HL-60/S4 (cell line): Measurements from ENCODE around the gene GDPD5.

Source experiments
- in situ Hi-C: fragments of 300-500 bp; cut with MboI; formaldehyde crosslinking; loops from 2 replicates; pipeline ENCODE4 v1.14.3; 2022; ENCODE audit warnings: low sequenced_read_pairs

Gene GDPD5

DNA sequence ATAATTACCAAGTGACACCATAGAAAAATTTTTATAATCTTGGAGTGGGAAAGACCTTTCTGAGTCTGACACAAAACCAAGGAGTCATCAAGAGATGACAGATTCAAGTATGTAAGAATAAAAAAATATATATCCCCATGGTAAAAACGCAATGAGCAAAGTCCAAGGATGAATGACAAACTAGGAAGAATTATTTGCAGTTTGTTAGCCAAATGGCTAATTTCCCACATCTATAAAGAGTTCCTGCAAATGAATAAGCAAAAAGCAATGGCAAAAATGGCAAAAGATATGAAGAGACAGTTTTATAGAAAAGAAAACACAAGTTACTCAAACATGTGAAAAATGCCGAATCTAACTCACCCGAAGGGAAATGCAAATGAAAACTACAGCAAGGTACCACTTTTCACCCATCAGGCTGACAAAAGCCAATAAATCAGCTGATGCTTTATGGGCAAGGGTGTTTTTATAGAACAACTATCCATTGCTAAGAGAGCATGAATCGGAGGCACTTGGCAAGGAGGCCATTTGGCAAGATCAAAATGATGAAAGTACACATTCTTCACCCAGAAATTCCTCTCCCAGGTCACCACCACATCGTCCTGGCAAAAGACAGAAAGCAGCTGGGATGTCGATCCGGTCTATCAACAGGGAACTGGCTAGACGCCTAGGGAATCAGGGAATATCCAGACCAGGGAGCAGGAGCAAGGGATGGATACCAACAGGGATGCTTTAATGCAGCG lies 71.7 kb downstream of the GDPD5 start:
- in situ Hi-C loops = no loop called here

DNA sequence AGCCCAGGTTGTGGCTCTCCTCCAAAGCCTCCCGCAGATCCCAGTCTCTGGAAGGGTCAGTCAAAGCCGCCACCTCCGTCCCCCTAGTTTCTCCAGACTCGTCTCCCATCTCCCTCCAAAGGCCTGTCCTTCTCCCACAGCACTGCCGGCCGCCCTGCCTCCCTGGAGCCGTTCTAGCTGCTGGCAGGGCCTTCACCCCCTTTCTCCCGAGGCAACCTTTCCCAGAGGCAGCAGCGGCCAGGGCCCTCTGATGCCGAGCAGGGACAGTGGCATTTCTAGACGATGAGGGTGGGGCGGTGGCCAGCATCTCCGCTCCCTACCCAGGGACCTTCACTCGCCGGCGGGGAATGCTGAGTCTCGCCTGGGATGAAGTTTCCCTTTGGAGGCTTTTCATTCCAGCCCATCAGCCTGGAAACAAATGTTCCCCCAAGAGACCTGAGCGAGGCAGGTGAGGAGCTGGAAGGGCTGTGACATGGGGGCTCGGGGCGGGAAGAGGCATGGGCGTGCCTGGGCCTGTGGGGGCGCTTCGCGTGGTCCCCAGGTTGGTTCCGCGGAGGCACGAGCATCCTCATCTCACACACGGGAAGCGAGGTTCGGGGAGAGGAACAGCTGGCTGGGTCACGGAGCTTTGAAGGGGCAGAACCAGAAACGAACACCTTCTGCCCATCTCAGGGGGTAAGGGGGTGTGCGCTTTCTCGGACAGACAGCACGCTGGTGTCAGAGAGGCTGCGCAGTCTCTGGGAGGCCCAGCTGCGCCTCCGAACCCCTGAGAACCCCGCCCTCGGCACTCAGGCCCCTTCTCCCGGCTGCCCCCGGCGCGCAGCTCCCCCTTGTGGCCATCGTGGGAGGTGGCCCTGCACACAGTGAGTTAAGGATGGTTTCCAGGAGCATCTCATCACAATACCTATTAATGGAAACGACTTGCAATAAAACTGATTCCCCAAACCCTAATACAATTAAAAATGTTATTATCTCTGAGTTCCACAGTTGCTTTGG lies 74.6 kb downstream of the GDPD5 start:
- in situ Hi-C loops = no loop called here

DNA sequence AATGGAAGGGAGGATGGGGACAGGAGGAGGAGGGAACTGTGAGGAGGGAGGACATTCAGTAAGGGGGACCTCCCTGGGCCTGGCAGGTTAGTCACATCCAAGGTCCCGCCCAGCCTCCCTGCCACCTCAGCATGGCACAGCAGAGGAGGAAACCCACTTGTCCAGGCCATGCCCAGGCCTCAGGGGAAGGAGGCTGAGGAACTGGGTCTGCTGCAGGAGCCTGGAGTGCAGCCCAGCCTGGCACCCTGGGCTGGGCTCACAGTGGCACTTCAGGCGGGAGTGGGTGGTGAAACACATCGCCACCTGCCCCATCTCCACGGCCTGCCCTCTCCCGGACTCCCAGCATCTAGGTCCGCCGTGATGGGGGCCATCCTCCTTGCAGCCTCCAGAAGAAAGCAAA lies 75.5 kb downstream of the GDPD5 start:
- in situ Hi-C loops = no loop called here

DNA sequence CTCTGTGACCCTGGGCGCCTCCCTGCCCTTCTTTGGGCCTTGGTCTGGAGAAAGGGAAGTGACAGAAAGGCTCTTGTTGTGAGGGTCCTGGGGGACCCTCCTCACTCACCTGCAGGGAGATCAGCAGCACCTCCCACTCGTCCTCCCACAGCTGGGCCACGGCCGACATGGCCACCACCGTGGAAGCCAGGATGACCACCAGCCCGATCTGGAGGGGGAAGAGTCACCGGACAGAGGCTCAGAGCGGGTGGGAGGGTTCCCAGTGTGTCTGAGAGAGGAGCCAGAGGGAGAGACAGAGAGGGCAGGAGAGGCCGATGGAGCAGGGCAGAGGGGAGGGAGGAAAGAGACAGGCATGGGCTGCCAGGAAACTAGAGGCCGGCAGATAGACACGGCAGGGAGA lies 76.0 kb downstream of the GDPD5 start:
- in situ Hi-C loops = no loop called here

DNA sequence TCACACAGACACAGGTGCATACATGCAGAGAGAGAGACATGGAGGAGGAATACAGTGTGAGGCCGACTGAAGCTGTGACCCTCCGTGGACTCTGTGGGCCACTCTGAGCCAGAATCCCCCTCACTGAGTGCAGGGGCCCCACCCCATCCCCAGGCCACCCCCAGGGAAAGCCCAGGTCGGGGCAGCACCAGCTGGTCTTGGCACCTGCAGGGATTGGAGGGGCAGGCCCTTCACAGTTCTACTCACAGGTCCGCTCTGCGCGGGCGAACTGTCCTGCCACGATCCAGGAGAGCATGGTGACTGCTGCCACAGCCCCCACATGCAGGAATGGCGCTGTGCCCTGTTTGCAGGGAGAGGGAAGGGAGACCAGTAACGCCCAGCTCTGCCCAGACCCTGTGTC lies 76.5 kb downstream of the GDPD5 start:
- in situ Hi-C loops = no loop called here

GRCh38 chr11:75447415-75447814 lies 78.3 kb downstream of the GDPD5 start:
- in situ Hi-C loops = no loop called here

- in situ Hi-C loops = no loop called here
These were observed 80.3 kb downstream of the GDPD5 start for GRCh38 chr11:75445315-75445953.

GRCh38 chr11:75443043-75443442 lies 82.7 kb downstream of the GDPD5 start:
- in situ Hi-C loops = no loop called here

DNA sequence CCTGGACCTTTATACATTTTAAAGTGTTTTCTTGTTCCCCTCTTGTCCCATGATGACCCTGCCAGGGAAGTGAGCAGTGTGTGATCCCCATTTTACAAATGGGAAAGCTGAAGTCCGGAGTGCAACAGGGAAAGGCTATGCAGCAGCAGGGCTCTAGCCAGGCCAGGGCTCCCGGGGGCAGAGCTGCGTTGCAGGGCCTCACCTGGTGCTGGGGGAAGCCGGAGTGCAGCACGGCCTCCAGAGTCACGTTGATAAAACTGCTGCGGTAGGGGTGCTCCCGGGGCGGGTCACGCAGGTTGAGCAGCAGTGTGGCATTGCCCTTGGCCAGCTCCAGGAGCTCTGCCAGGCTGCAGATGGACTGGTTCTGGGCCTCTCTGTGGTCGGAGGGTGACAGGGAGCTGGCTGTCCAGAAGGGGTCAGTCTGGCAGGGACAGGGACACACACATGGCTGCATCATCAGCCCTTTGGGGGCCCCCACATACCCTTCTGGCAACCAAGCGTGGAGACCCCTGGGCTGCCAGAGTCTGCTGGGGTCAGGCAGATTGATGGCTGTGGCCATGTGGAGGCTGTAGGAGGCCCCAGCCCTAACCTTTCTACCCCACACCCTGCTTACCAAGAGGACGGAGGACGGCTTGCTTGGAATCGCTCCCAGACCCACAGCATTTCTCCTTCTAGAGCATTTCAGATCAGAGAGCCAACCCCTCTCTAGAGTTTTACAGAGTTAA lies 83.4 kb downstream of the GDPD5 start:
- in situ Hi-C loops = no loop called here

DNA sequence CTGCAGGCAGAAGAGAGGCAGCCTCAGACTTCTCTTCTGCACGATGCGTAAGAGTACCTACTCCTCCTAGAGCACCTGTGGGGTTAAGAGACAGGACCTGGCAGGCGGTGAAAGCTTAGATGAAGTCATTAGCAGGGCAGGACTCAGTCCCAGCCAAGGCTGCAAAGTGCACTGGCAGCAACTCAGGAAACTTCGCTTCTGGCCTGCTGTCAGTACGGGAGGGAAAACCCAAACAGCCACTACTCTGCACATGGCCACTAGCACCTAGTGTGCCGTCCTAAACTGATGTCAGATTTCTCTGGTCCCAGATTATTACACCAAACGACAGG lies 84.0 kb downstream of the GDPD5 start:
- in situ Hi-C loops = no loop called here

GRCh38 chr11:75440960-75441803 lies 84.6 kb downstream of the GDPD5 start:
- in situ Hi-C loops = no loop called here

DNA sequence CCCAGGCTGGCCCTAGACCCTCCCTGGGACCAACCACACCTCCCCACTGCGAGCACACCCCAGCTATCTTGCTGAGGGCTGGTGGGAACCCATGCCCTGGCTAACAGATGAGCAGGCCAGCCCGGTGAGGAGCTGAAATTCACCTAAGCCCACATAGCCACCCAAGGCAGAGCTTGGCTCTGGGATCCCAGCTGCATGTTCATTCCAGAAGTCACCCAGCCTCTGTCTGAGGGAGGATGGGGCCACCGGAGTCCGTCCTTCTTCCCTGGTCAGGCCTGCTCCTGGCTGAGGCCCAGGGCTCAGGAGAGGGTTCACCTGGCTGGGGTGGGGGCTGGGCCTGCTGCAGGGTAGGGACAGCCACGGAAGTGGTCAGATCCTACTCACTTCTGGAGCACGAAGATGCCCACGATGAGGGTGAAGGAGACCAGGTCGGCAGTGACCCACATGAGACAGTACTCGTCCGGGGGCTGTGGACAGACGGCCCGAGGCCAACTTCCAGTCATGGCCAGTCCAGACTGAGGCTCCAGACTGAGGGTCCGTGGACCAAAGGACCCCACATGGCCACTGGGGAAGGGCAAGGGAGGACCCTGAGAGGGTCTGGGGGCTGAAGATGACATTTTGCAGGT lies 86.1 kb downstream of the GDPD5 start:
- in situ Hi-C loops = loop anchor here (5.0 kb wide), 1 partner anchor 93 kb away; no protein-coding TSS in a partner anchor

- in situ Hi-C loops = loop anchor here (5.0 kb wide), 1 partner anchor 93 kb away; no protein-coding TSS in a partner anchor
These were observed 86.7 kb downstream of the GDPD5 start for GRCh38 chr11:75439026-75439425.

GRCh38 chr11:75437966-75438659 lies 87.6 kb downstream of the GDPD5 start:
- in situ Hi-C loops = loop anchor here (5.0 kb wide), 1 partner anchor 94 kb away; no protein-coding TSS in a partner anchor

DNA sequence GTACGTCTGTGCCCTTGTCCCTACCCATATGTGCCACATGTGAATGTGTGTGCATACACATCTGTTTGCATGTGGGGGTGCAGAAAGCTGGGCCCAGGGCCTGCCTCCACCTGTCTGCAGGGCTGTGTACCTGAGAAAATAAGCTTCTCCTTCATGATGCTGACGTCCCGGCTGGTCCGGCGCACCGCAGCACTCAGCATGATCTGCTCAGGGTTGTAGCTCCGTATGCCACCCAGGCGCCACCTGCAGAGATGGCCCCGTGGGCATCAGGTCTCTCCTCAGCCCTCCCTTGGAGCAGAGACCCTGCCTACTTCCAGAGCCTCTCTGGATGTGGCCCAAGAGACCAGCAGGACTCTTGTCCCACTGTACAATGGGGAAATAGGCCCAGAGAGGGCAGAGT lies 88.9 kb downstream of the GDPD5 start:
- in situ Hi-C loops = loop anchor here (5.0 kb wide), 1 partner anchor 95 kb away; no protein-coding TSS in a partner anchor

- in situ Hi-C loops = loop anchor here (5.0 kb wide), 1 partner anchor 97 kb away; no protein-coding TSS in a partner anchor
These were observed 90.2 kb downstream of the GDPD5 start for GRCh38 chr11:75435571-75435925.

DNA sequence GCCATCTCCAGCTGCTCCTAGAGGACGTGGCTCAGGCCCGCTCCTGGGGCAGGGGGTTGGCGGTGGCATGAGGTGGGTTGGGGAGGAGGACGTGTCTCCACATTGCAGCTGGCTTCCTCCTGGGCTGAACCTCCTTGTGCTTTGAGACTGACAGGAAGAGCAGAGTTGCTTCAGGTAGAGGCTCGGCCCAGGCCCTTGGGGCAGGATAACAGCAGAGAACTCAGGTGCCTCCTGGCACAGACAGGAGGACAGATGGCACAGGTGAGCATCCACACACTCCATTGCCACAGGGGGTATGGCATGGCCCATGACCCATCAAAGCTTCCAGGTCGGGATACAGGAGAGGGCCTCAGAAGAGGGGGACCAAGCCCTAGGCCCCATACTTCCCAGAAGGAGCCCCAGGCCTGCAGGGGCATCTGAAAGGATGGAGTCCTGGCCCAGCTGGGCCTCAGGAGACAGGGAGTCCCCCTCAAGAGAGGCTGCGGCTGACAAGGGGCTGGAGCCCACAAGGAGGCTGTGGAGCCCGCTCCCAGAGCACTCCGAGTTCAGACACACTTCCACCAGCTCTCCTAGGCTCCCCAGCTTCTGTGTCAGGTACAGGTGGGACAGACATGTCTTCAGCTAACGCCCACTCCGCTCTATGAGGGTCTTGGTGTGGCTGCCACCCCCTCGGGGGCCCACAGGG lies 90.7 kb downstream of the GDPD5 start:
- in situ Hi-C loops = loop anchor here (5.0 kb wide), 1 partner anchor 97 kb away; no protein-coding TSS in a partner anchor

GRCh38 chr11:75434051-75434450 lies 91.7 kb downstream of the GDPD5 start:
- in situ Hi-C loops = no loop called here
